NCI-H82 treated with DMSO at 0.1 percent for 48 hours (cell line): Measurements from ENCODE around the gene SHISA9.
A peak's percentile ranks its signal among the peaks of the same experiment; 100 is the strongest.
"Not testable (repeated sequence)": the region's sequence is repeated elsewhere in the genome, so short reads cannot be mapped to it uniquely, and the experiment has no call there.

Experiments used
- DNase-seq: peaks from one replicate; lab custom pipeline; 2025; ENCODE audit not compliant: unreplicated experiment; lab: John Stamatoyannopoulos, UW

The SHISA9 gene

GRCh38 chr16:12899529-12900143, 1.8 kb upstream of the SHISA9 start:
- DNase-seq, result no peak

- DNase-seq, result peak; percentile 62
These were observed 1.2 kb upstream of the SHISA9 start for GRCh38 chr16:12900156-12900555.

- no peak for DNase-seq
These were observed 697 bp upstream of the SHISA9 start for GRCh38 chr16:12900599-12901203.

GRCh38 chr16:12901204-12901596, 198 bp upstream of the SHISA9 start:
- peak; percentile 76 for DNase-seq

- no peak for DNase-seq
These were observed 1.3 kb downstream of the SHISA9 start for GRCh38 chr16:12902511-12903372.

- no peak for DNase-seq
These were observed 2.3 kb downstream of the SHISA9 start for GRCh38 chr16:12903407-12904328.

- no peak for DNase-seq
These were observed 2.9 kb downstream of the SHISA9 start for GRCh38 chr16:12904329-12904671.

- DNase-seq, result no peak
These were observed 4.9 kb downstream of the SHISA9 start for GRCh38 chr16:12906271-12906670.

- no peak for DNase-seq
These were observed 5.5 kb downstream of the SHISA9 start for GRCh38 chr16:12906765-12907516.

GRCh38 chr16:12907670-12908233, 6.4 kb downstream of the SHISA9 start:
- no peak for DNase-seq

- DNase-seq, result no peak
These were observed 15.8 kb downstream of the SHISA9 start for GRCh38 chr16:12917246-12917645.

- DNase-seq, result no peak
These were observed 16.3 kb downstream of the SHISA9 start for GRCh38 chr16:12917653-12918052.

GRCh38 chr16:12920739-12921138, 19.3 kb downstream of the SHISA9 start:
- no peak for DNase-seq

- DNase-seq, result not testable (repeated sequence)
These were observed 22.2 kb downstream of the SHISA9 start for GRCh38 chr16:12923640-12924039.

GRCh38 chr16:12925026-12925800, 23.8 kb downstream of the SHISA9 start:
- DNase-seq, result peak; percentile 59

GRCh38 chr16:12927591-12927990, 26.2 kb downstream of the SHISA9 start:
- DNase-seq, result no peak

- no peak for DNase-seq
These were observed 29.5 kb downstream of the SHISA9 start for GRCh38 chr16:12930881-12931280.

GRCh38 chr16:12936391-12936790, 35.0 kb downstream of the SHISA9 start:
- no peak for DNase-seq

- no peak for DNase-seq
These were observed 40.5 kb downstream of the SHISA9 start for GRCh38 chr16:12941896-12942295.
